ENCODE measurements around the gene SYT9. TPM values are rescaled to one million over a fixed set of nuclear protein-coding genes. Genes with fewer than 3 reads are reported as not detected.

The SYT9 gene
- polyA plus RNA-seq, 1 donor from 2014 or later = 2.3 TPM

- no peak overlapping the region for H3K9ac ChIP-seq (ENCODE audit: low read length)
- H2AFZ ChIP-seq (ENCODE audit: low read depth, low read length) = no peak overlapping the region
- no peak overlapping the region for H3K4me2 ChIP-seq (ENCODE audit: low read length)
- TF ChIP-seq REST (IDR thresholded peaks at IDR 0.05; ENCODE audit: borderline replicate concordance) (no peak), EZH2 (IDR thresholded peaks at IDR 0.05; ENCODE audit: borderline replicate concordance, insufficient read depth, low read length, poor library complexity, severe bottlenecking) (no peak), POLR2AphosphoS5 (IDR thresholded peaks at IDR 0.05) (no peak), EP300 (conservative IDR thresholded peaks at IDR 0.05; ENCODE audit: poor library complexity, severe bottlenecking) (no peak), CTCF (IDR thresholded peaks at IDR 0.05; ENCODE audit: poor library complexity, severe bottlenecking) (no peak), RAD21 (conservative IDR thresholded peaks at IDR 0.05) (no peak), MXI1 (conservative IDR thresholded peaks at IDR 0.05; ENCODE audit: poor library complexity, severe bottlenecking) (no peak), TAF1 (IDR thresholded peaks at IDR 0.05; ENCODE audit: low read depth) (no peak), SMC3 (conservative IDR thresholded peaks at IDR 0.05; ENCODE audit: poor library complexity) (no peak)
- no peaks in the 10 kb centered on the region for H3K9me2 ChIP-seq (ENCODE audit: insufficient read depth, low read length)
- no peaks in the 10 kb centered on the region for H4K20me1 ChIP-seq (ENCODE audit: insufficient read depth)
- no peaks in the 10 kb centered on the region for H3F3A ChIP-seq (ENCODE audit: insufficient read depth, low read length, poor library complexity, severe bottlenecking)
- no peaks in the 10 kb centered on the region for H3K79me2 ChIP-seq (replicated peaks; ENCODE audit: insufficient read depth, low read length)
- no peak overlapping the region for H3K4me3 ChIP-seq (ENCODE audit: low read length)
- no peaks in the 10 kb centered on the region for H3K36me3 ChIP-seq (ENCODE audit: insufficient read depth, low read length)
- H3K27ac ChIP-seq (ENCODE audit: low read length) = no peak overlapping the region
- H3K9me3 ChIP-seq (ENCODE audit: low read length) = no peaks in the 10 kb centered on the region
- no peaks in the 10 kb centered on the region for H3K27me3 ChIP-seq (ENCODE audit: insufficient read depth, low read depth, low read length)
These were observed 63.3 kb downstream of the SYT9 start for GRCh38 chr11:7314811-7315604.

GRCh38 chr11:7319501-7319900 lies 67.8 kb downstream of the SYT9 start:
- no peak for TF ChIP-seq SMC3 (conservative IDR thresholded peaks at IDR 0.05; ENCODE audit: poor library complexity)
- no peak for TF ChIP-seq TAF1 (IDR thresholded peaks at IDR 0.05; ENCODE audit: low read depth)
- TF ChIP-seq MXI1 (conservative IDR thresholded peaks at IDR 0.05; ENCODE audit: poor library complexity, severe bottlenecking) = no peak
- H3K36me3 ChIP-seq (ENCODE audit: insufficient read depth, low read length) = no peaks in the 10 kb centered on the region
- H3K4me2 ChIP-seq (ENCODE audit: low read length) = no peak overlapping the region

More at GRCh38 chr11:7319501-7319900, 67.8 kb downstream of the SYT9 start:
- Histone ChIP-seq H4K20me1 (ENCODE audit: insufficient read depth) (no peaks in the 10 kb centered on the region), H3K9ac (ENCODE audit: low read length) (no peak overlapping the region), H3F3A (ENCODE audit: insufficient read depth, low read length, poor library complexity, severe bottlenecking) (no peaks in the 10 kb centered on the region), H3K79me2 (replicated peaks; ENCODE audit: insufficient read depth, low read length) (no peaks in the 10 kb centered on the region), H3K27ac (ENCODE audit: low read length) (no peak overlapping the region), H2AFZ (ENCODE audit: low read depth, low read length) (no peak overlapping the region), H3K4me3 (ENCODE audit: low read length) (no peak overlapping the region), H3K9me2 (ENCODE audit: insufficient read depth, low read length) (no peaks in the 10 kb centered on the region), H3K9me3 (ENCODE audit: low read length) (no peaks in the 10 kb centered on the region), H3K27me3 (ENCODE audit: insufficient read depth, low read depth, low read length) (no peaks in the 10 kb centered on the region)
